Loucy (cell line): ENCODE results near the gene TSPY1.
"Not testable (repeated sequence)": the region's sequence is repeated elsewhere in the genome, so short reads cannot be mapped to it uniquely, and the experiment has no call there.

Experiments used
- H2AFZ ChIP-seq: fragments of 200-600 bp; sonication (generic); 2 replicates; pipeline ENCODE4 v1.6.0; 2016; ENCODE audit warnings: antibody characterized with exemption, mild to moderate bottlenecking, low read length, moderate library complexity
- H3F3A ChIP-seq: fragments of 200-600 bp; 2 replicates; pipeline ENCODE4 v1.6.0; 2016; ENCODE audit warnings: antibody characterized with exemption, low read depth, mild to moderate bottlenecking
- H3K27me3 ChIP-seq: fragments of 200-600 bp; sonication (generic); 2 replicates; pipeline ENCODE4 v1.6.1; 2014; ENCODE audit warnings: low read length, mild to moderate bottlenecking; ENCODE audit not compliant: insufficient read depth, poor library complexity, severe bottlenecking
- H3K36me3 ChIP-seq: fragments of 200-600 bp; sonication (generic); 2 replicates; pipeline ENCODE4 v1.6.1; 2016; ENCODE audit warnings: low read length; ENCODE audit not compliant: insufficient read depth
- H3K4me1 ChIP-seq: fragments of 200-600 bp; sonication (generic); 2 replicates; pipeline ENCODE4 v1.5.1; 2014; ENCODE audit warnings: low read length, mild to moderate bottlenecking; ENCODE audit not compliant: insufficient read depth, poor library complexity, severe bottlenecking
- H3K4me2 ChIP-seq: fragments of 200-600 bp; sonication (generic); 2 replicates; pipeline ENCODE4 v1.6.0; 2014; ENCODE audit warnings: antibody characterized with exemption, low read length, low read depth, mild to moderate bottlenecking; ENCODE audit not compliant: poor library complexity, severe bottlenecking
- H3K4me3 ChIP-seq: fragments of 200-600 bp; sonication (generic); 2 replicates; pipeline ENCODE4 v1.5.1; 2014; ENCODE audit warnings: low read length, mild to moderate bottlenecking, mixed read lengths; ENCODE audit not compliant: poor library complexity, severe bottlenecking
- H3K79me2 ChIP-seq: fragments of 200-600 bp; sonication (generic); 2 replicates; pipeline ENCODE4 v1.6.1; 2014; ENCODE audit warnings: low read length; ENCODE audit not compliant: insufficient read depth
- H3K9ac ChIP-seq: fragments of 200-600 bp; sonication (generic); 2 replicates; pipeline ENCODE4 v1.6.0; 2014; ENCODE audit warnings: mild to moderate bottlenecking, low read depth, low read length, moderate library complexity; ENCODE audit not compliant: poor library complexity, severe bottlenecking
- H3K9me2 ChIP-seq: fragments of 200-600 bp; sonication (generic); replicated peaks from 2 replicates; pipeline ENCODE4 v1.6.1; 2016; ENCODE audit warnings: low read depth, low read length, mixed read lengths
- H3K9me3 ChIP-seq: fragments of 200-600 bp; sonication (generic); 2 replicates; pipeline ENCODE4 v1.6.1; 2014; ENCODE audit warnings: mild to moderate bottlenecking, antibody characterized with exemption, low read length, low read depth; ENCODE audit not compliant: insufficient read depth
- H4K20me1 ChIP-seq: fragments of 200-600 bp; sonication (generic); 2 replicates; pipeline ENCODE4 v1.6.0; 2014; ENCODE audit warnings: antibody characterized with exemption, low read length, mild to moderate bottlenecking; ENCODE audit not compliant: insufficient read depth, poor library complexity, severe bottlenecking

Gene TSPY1, protein sequence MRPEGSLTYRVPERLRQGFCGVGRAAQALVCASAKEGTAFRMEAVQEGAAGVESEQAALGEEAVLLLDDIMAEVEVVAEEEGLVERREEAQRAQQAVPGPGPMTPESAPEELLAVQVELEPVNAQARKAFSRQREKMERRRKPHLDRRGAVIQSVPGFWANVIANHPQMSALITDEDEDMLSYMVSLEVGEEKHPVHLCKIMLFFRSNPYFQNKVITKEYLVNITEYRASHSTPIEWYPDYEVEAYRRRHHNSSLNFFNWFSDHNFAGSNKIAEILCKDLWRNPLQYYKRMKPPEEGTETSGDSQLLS

DNA sequence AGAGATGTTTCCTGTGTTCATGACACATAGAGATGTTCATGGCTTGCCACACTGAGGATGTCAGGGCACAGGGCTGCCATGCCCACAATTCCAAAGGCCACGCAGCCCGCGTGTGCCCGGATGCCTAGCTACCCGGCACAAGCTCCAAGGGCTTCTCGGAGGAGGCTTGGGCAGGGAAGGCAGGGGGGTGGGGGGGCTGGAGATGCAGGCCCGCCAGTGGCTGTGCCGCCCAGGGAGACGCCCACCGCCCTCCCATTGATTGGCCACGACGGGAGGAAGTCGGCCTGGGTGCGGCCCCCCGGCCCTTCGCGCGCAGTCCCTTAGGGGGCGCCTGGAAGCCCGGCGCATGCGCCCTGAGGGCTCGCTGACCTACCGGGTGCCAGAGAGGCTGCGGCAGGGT, at the start of gene TSPY1:
Gene TSPY1 (plus strand): TSS at position 301 of the 400 bp plus-strand sequence. CDS start 46 bp downstream, at position 347.
- H3K9me2 ChIP-seq, H3K9ac ChIP-seq, H3K4me1 ChIP-seq, H3F3A ChIP-seq, H3K4me2 ChIP-seq, H3K36me3 ChIP-seq, H3K27me3 ChIP-seq, H3K4me3 ChIP-seq, H2AFZ ChIP-seq, H3K79me2 ChIP-seq, H4K20me1 ChIP-seq, H3K9me3 ChIP-seq: not testable (repeated sequence)

DNA sequence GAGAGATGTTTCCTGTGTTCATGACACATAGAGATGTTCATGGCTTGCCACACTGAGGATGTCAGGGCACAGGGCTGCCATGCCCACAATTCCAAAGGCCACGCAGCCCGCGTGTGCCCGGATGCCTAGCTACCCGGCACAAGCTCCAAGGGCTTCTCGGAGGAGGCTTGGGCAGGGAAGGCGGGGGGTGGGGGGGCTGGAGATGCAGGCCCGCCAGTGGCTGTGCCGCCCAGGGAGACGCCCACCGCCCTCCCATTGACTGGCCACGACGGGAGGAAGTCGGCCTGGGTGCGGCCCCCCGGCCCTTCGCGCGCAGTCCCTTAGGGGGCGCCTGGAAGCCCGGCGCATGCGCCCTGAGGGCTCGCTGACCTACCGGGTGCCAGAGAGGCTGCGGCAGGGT, 20.2 kb downstream of the TSPY1 start, which contains the start of gene TSPY9:
Gene TSPY9 (plus strand): TSS at position 301 of the 400 bp plus-strand sequence. CDS start 46 bp downstream, at position 347.
- not testable (repeated sequence) for H3K9ac ChIP-seq, H3K4me2 ChIP-seq, H3F3A ChIP-seq, H3K27me3 ChIP-seq, H3K9me2 ChIP-seq, H3K9me3 ChIP-seq, H4K20me1 ChIP-seq, H3K4me3 ChIP-seq, H3K79me2 ChIP-seq, H2AFZ ChIP-seq, H3K36me3 ChIP-seq, H3K4me1 ChIP-seq

DNA sequence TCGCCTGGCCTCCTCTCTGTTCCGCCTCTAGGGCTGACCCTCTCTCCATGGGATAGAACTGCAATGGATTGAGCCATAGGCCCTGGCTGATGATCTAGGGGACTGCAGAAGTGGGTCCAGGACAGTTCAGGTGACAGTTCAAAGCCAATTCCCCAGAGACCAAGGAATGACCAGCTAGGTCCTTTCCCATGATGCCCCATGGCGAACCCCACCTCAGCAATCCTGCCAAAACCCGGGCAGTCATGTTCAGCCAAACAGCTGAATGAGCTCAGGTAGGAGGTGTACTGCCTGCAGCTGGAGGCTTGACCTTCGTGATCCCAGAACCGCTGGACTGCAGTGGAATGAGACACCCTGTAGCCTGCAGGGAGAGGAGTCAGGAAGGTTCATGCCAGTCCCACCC, 37.6 kb downstream of the TSPY1 start:
- not testable (repeated sequence) for H4K20me1 ChIP-seq, H3K4me2 ChIP-seq, H3K9ac ChIP-seq, H3K36me3 ChIP-seq, H3K27me3 ChIP-seq, H3K9me3 ChIP-seq, H3K4me1 ChIP-seq, H3F3A ChIP-seq, H3K9me2 ChIP-seq, H2AFZ ChIP-seq, H3K79me2 ChIP-seq, H3K4me3 ChIP-seq

DNA sequence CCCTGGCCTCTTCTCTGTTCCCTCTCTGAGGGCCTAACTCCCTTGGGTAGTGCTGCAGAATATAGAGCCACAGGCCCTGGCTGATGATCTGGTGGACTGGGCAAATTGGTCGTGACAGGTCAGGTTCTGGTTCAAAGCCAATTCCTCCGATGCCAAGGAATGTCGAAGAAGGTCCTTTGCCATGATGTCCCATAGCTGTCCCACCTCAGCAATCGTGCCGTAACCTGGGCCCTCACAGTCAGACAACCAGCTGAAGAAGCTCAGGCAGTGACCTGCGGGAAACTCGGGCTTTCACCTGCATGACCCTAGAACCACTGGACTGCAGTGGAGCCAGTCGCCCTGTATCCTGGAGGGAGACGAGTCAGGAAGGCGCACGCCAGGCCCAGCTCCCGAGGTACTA, 49.5 kb downstream of the TSPY1 start:
- not testable (repeated sequence) for H3K4me1 ChIP-seq, H3K9me2 ChIP-seq, H4K20me1 ChIP-seq, H3K9ac ChIP-seq, H3K4me2 ChIP-seq, H3K79me2 ChIP-seq, H3K36me3 ChIP-seq, H2AFZ ChIP-seq, H3K9me3 ChIP-seq, H3K4me3 ChIP-seq, H3F3A ChIP-seq, H3K27me3 ChIP-seq
